HG02763 (cell line): ENCODE results near the gene SHB.

Experiments used
- ATAC-seq: cut with Tn5 transposase; IDR thresholded peaks from one replicate; pipeline ENCODE4 v1.9.1; 2021; ENCODE audit warnings: mild to moderate bottlenecking, moderate library complexity; ENCODE audit not compliant: unreplicated experiment

The SHB gene

GRCh38 chr9:38010918-38011704 is 57.9 kb downstream of the SHB start:
- ATAC-seq, result no peak

GRCh38 chr9:38009990-38010389 is 59.0 kb downstream of the SHB start:
- no peak for ATAC-seq

DNA sequence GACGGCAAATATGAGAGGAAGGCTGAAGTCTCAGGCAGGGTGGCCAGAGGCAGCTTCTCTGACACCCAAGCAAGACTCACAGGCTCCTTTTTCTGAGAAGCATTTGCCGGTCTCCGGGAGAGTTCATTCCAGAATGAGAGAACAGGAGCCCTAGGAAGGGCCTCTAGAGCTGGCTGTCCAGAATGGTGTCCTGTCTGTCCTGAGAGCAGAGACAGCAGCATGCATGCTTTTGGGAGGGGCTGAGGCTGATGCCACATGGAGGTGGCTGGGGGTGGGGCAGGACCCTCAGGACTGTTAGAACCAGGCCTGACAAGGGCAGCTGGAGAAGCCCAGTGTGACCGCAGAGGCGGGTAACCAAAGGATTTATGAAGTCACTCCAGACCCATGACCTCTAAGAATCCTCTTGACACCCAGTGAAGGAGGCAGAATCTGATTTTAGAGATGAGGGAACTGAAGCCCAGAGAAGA is 60.0 kb downstream of the SHB start:
- ATAC-seq, result no peak

DNA sequence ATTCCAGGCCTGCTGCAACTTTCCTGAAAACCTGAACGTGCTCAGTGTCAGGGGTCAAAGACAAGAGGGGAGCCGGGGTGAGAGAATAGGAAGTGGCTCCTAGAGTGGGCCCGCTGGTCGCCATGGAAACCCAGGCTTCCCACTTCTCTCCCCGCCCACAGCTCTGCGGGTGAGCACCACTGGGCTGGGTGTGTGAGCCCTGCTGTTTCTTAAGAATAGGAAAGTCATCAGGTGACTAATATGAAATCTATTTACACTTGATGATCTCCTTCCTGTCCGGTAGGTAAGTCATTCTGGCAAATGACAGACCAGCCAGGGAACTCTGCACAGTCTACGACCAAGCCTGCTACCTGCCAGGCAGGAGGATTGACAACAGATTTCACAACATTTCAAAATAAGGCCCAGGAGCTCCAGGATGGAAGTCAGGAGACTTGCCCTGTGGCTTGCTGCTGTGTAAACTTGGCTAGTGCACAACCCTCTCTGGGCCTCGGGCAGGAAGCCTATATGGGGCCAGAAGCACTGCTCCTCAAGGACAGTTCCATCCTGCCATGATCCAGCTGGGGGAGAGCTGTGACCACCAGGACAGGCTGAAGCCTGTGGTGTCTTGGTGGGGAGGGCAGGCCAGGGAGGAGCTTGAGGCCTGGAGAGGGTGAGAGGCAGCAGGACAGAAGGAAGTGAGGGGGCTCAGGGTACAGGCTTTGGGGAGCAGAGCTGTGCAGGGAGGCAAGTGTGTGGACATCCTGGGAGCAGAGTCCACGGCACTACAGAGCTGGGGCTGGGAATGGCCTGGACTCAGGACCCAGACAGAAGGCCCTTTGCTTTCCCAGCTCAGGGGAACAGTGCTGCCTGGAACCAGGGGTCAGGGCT is 60.6 kb downstream of the SHB start:
- ATAC-seq, result peak; percentile 87

GRCh38 chr9:38007016-38007415 is 62.0 kb downstream of the SHB start:
- ATAC-seq, result no peak

GRCh38 chr9:38006163-38006562 is 62.9 kb downstream of the SHB start:
- ATAC-seq, result no peak

DNA sequence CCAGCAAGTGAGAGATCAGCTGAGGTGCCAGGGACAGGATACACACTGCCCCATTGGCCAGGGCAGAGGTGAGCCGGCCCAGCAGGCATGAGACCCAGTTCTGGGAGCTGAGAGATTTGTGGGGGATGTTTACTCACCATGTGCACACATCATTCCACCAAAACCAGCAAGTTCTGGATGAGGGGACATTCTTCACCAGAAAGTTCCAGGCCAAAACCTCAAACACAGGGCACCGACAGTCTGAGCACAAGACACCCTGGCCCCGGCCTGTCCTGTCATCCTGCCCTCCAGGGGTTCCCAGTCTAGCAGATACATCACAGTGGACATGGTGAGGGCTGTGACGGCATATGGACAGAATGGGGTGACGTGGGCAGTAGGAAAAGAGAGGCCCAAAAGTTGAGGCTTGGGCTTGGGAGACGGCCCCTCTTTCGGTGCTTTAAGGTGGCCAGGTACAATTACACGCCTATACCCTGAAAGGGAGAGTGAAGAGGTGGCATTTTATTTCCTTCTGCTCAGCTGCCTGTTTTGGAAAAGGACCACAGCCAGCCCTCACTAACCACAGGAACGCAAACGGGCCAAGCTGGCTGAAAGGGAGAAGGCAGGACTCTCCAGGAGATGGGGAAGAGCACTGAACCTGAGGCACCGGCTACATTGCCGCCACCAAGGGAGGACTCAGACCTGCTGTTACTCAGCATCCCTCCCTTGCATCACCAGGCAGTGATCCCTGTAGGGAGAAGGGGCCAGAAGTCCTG is 64.0 kb downstream of the SHB start:
- ATAC-seq, result no peak

GRCh38 chr9:38003946-38004808 is 64.8 kb downstream of the SHB start:
- ATAC-seq, result no peak

DNA sequence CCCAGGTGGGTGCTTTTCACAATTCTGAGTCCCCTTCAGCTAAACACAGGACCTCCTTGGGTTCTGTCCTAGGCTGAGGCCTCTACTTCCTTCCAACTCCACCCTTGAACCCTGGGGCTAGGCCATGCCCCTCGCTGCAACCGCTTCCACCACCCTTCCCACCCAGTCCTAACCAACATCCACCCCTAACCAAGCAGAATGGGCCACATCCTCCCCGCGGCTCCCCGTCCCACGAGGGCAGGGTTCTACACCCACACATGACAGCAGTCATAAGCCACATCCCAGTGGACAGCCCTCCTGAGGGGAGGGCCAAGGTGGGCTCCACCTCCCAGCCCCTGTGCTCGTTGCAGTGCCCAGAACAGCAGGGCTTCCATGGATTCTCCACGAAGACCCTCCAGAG is 65.8 kb downstream of the SHB start:
- no peak for ATAC-seq

- ATAC-seq, result no peak
Measured at GRCh38 chr9:38001430-38001829, 67.6 kb downstream of the SHB start.

- ATAC-seq, result no peak
Measured at GRCh38 chr9:38000735-38001134, 68.3 kb downstream of the SHB start.

DNA sequence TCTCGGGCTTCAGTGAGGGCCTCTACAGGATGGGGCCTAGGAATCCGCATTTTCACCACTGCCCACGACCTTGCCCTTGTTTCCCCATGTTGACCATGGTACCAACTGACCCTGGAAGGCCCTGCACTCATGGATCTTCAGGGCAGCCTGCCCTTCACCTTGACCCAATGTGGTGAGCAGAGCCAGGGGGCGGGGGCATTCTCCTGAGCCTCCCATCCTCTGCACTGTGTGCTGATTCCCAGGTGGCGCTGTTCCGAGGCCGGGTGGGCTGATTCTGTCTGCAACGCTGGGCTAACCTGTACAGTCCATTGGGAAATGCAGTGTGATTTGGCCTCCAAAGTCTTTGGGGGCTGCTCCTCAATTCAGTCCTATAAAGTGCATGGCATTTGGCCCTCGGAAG is 68.7 kb downstream of the SHB start:
- ATAC-seq, result no peak

DNA sequence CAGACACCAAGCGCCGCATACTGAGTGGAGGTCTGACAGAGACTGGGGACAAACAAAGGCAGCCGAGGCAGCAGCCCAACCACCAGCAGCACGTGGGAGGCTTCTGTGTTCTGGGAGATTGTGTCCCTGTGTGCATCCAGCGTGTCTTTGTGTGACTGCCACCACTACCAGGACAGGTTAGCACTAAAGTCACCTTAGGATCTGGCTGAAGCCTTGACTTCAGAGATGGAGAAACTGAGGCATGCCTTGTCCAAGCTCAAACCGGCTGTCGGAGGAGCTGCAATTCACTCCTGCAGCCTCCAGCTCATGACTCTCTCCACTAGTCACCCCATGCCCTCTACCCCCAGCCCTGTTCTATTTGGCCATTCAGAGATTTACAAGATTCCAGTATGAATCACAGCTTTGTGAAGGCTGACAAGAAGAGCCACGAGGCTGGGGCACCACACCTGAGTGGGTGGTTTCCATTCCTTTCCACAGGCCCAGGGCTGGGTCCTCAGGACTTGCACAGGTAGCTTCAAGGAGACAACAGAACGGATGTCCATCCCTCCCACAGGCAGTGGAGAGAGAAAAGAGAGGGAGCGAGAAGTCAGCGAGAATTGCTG is 69.3 kb downstream of the SHB start:
- ATAC-seq, result no peak

- ATAC-seq, result no peak
Measured at GRCh38 chr9:37998881-37999587, 70.0 kb downstream of the SHB start.

DNA sequence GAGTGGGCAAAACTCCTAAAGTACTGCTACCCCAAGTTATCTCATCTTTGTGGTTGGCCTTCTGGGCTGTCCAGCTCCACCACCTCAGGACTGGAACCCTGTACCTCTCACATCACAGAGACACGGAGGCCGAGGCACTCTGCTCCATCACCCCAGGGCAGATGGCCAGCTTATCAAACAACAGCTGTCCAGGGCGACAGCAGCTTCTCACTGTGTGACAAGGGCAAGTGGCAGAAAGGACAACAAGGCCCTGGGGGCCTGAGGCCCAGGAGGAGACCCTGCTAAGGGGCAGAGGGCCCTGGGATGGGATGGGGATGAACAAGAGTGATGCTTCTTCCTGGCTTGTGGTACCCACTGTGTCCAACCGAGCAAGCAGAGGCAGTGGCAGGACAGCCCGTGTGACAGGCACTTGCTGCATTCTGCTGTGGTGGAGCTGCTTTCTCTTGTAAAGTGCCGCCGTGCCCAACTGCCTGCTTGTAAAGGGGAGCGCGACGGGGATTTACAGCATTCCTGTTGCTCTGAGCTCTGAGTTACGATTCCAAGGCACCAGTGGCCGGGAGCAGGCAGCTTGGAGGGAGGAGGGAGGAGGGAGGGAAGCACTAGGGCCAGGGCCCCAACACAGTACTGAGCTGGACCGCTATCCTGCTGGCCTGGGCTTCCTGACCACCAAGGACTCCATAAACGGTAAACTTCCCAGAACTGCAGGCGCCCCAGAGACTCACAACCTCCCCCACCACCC is 71.2 kb downstream of the SHB start:
- ATAC-seq, result no peak

GRCh38 chr9:37996819-37997217 is 72.2 kb downstream of the SHB start:
- no peak for ATAC-seq

DNA sequence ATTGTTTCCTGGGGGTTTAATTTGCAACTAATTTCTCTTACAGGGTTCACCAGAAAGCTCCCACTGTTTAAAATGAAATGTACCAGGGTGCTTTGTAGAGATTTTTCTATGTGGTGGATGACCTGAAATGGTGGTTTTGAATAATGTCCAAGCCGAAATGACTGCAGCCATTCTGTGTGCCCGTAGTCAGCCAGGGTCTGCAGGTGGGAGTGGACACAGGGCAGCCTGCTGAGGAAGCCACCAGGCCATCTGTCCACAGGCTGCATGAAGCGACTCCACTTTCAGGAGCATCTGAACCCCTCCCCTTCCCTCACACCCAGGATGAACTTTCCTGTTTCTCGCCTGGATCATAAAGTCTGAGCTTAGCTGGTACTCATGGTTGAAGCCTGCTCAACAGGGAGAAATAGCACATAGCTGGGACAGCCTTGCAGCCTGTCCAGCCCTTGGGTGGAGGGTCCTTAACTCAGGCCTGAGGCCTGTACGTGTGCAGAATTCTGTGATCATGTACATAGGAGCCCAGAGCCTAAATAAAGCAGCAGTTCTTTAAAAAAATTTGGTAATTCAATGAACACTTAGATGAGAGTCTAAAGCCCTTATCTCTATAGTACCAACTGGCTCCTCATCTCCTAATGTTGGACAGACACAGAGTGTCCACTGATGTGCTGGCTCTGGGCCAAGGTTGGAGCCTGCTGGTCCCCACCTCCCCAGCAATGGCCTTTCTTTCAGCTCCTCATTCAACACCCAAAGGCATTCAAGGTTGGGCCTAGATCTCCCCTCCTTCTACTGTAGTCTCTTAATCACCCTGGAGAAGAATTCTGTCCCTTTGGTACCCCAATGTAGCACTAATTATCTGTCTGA is 72.8 kb downstream of the SHB start:
- no peak for ATAC-seq

GRCh38 chr9:37995348-37995737 is 73.7 kb downstream of the SHB start:
- no peak for ATAC-seq
